ENCODE results near the gene HGS. TPM values are rescaled to one million over a fixed set of nuclear protein-coding genes. Genes with fewer than 3 reads are reported as not detected.

HGS gene
- total and polyA plus RNA-seq, 2 of the 8 experiments (the other 6 are each of a cell fraction or from before 2014, with no cell fraction given): 80.8 to 99.7 TPM

DNA sequence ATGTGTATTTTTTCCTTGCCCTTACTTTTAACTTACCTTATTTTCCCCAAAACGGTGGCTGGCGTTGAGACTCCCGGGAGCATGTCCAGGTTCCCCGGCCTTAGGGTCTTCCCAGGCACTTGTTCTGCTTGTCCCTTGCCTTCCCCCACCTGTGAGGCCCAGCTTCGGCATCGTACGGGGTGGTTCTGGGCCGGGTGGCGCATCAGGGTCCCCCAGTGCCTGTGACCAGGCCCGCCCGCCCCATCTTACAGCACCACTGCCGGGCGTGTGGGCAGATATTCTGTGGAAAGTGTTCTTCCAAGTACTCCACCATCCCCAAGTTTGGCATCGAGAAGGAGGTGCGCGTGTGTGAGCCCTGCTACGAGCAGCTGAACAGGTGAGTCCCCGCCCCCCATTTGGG, 7.4 kb downstream of the HGS start:
- H3K4me2 ChIP-seq (ENCODE audit: insufficient read depth in 1 of 2, low read depth in 2 of 2, low read length in 2 of 2): no peak overlapping the region
- H3K79me1 ChIP-seq (ENCODE audit: low read depth, low read length): peaks cover 2% of the 10 kb centered on the region; the same call in 1 of the 2 replicates
- DNase-seq (ENCODE audit: low read depth in 1 of 2, low spot score in 2 of 2) (no peak), FAIRE-seq (no peak)
- H3K4me3 ChIP-seq (ENCODE audit: extremely low read depth in 1 of 4, insufficient read depth in 2 of 4, low read depth in 3 of 4, low read length in 4 of 4): no peak overlapping the region
- no peak overlapping the region for H4K5ac ChIP-seq (ENCODE audit: insufficient read length, low read depth, low read length)
- H3K14ac ChIP-seq (ENCODE audit: insufficient read length): no peak overlapping the region
- no peak overlapping the region for H3K9ac ChIP-seq (replicated peaks in 1 of 4; ENCODE audit: extremely low read depth in 1 of 4, low read depth in 3 of 4, low read length in 3 of 4)
- no peak overlapping the region for H3K27ac ChIP-seq (ENCODE audit: low read depth, low read length)
- no peak overlapping the region for H3K56ac ChIP-seq (replicated peaks; ENCODE audit: insufficient read length, low read depth, low read length)
- no peaks in the 10 kb centered on the region for H3K4me1 ChIP-seq (replicated peaks in 1 of 4; ENCODE audit: control insufficient read depth in 3 of 4, insufficient read depth in 4 of 4, low read length in 3 of 4)
- H3K79me2 ChIP-seq (ENCODE audit: control insufficient read depth in 1 of 2, insufficient read depth in 2 of 2, low read length in 2 of 2): 0 out of 4 replicates have a peak, but pooled peaks cover 0 to under 1% of the 10 kb centered on the region in 2 experiments
- no peak overlapping the region for H3K23ac ChIP-seq (ENCODE audit: insufficient read length)
- no peak overlapping the region for H3K18ac ChIP-seq (ENCODE audit: extremely low read depth, low read length)
- no peaks in the 10 kb centered on the region for H3K9me3 ChIP-seq (ENCODE audit: insufficient read depth in 2 of 2, low read depth in 1 of 2, low read length in 1 of 2)
- H3K36me3 ChIP-seq (ENCODE audit: control insufficient read depth in 2 of 4, insufficient read depth in 4 of 4, low read length in 3 of 4): peaks cover 4 to 66% (median 34%) of the 10 kb centered on the region in 4 experiments; a peak in 6 of 8 replicates
- ChIA-PET CTCF (ENCODE audit: partially characterized antibody) (interaction anchor here (0.7 to 1.4 kb wide), 4 partner anchors 10 to 515 kb away, joined by 3 to 5 read pairs (median 4); no protein-coding TSS in a partner anchor), POLR2A (ENCODE audit: partially characterized antibody) (interaction anchor here (0.6 to 28.4 kb wide), 5 partner anchors 9 to 48 kb away, joined by 3 to 436 read pairs (median 5); partner anchors contain the start of genes ARL16, HGS, MRPL12 and SLC25A10)
- H3K27me3 ChIP-seq (replicated peaks in 1 of 4; ENCODE audit: control insufficient read depth in 3 of 4, extremely low read depth in 1 of 4, insufficient read depth in 3 of 4, low read length in 3 of 4): no peaks in the 10 kb centered on the region
- H2BK20ac ChIP-seq (ENCODE audit: low read length): no peak overlapping the region
- no peak overlapping the region for H4K8ac ChIP-seq (ENCODE audit: extremely low read depth, insufficient read depth, low read length)
- H3K4ac ChIP-seq (replicated peaks; ENCODE audit: insufficient read length, low read depth, low read length): no peak overlapping the region
- no peak overlapping the region for H2BK120ac ChIP-seq (replicated peaks; ENCODE audit: low read depth, low read length)
- WGBS, 2 experiments (ENCODE audit: extremely low coverage in 1 of 2, insufficient coverage in 1 of 2, insufficient read length in 1 of 2, insufficient replicate concordance in 2 of 2, low coverage in 1 of 2, low lambda C conversion rate in 2 of 2, missing lambda C conversion rate in 1 of 2): 95% methylated on average over 18 of the region's 18 CpGs; no CpG with 5 or more reads in 1 of the 2 experiments
- H2BK12ac ChIP-seq (ENCODE audit: low read depth, low read length): no peak overlapping the region
- H2BK15ac ChIP-seq (ENCODE audit: low read length): no peak overlapping the region
- no peaks in the 10 kb centered on the region for H3K23me2 ChIP-seq (ENCODE audit: low read depth, low read length)
- H4K20me1 ChIP-seq (replicated peaks in 1 of 2; ENCODE audit: control insufficient read depth in 1 of 2, insufficient read depth in 2 of 2, low read length in 2 of 2): peaks cover 3 to 22% of the 10 kb centered on the region in 2 experiments
- H2AFZ ChIP-seq (ENCODE audit: low read length): no peak overlapping the region
- TF ChIP-seq ZNF274 (IDR thresholded peaks at IDR 0.05; ENCODE audit: borderline replicate concordance, extremely low read depth, low read length) (no peak), SRF (IDR thresholded peaks at IDR 0.05; ENCODE audit: low read depth, low read length) (no peak), GABPA (IDR thresholded peaks at IDR 0.05; ENCODE audit: borderline replicate concordance, insufficient read depth, low read length) (no peak), CHD1 (IDR thresholded peaks at IDR 0.05; ENCODE audit: low read depth, low read length) (no peak), SUZ12 (IDR thresholded peaks at IDR 0.05; ENCODE audit: low read length) (no peak), BACH1 (IDR thresholded peaks at IDR 0.05; ENCODE audit: low read length) (no peak)
- H2BK5ac ChIP-seq (ENCODE audit: low read depth, low read length): no peak overlapping the region
- H2AK5ac ChIP-seq (ENCODE audit: low read depth, low read length): no peak overlapping the region
- no peak overlapping the region for H4K91ac ChIP-seq (replicated peaks; ENCODE audit: insufficient read length, low read length)

All from H1 (cell line).